HFF-Myc (cell line): ENCODE results near the gene NLN.

ENCODE experiments used
- DNase-seq: peaks from one replicate; pipeline ENCODE4 v3.0.0-alpha.2; 2011; ENCODE audit warnings: low read depth; ENCODE audit errors: extremely low read depth
- H3K4me3 ChIP-seq: replicated peaks from 2 replicates; pipeline ENCODE4 v1.5.1; 2011; ENCODE audit warnings: low read depth, mild to moderate bottlenecking, control low read depth, low read length
- CTCF ChIP-seq: IDR thresholded peaks from 2 replicates; pipeline ENCODE4 v1.5.1; 2012; ENCODE audit warnings: mild to moderate bottlenecking, low read depth, low read length, control low read depth; ENCODE audit errors: missing control alignments

The NLN gene

GRCh38 chr5:65808251-65808741, 86.3 kb downstream of the NLN start:
- no peak for DNase-seq
- no peak overlapping the region for H3K4me3 ChIP-seq
- no peak for TF ChIP-seq CTCF

GRCh38 chr5:65808818-65809217, 86.8 kb downstream of the NLN start:
- H3K4me3 ChIP-seq: no peak overlapping the region
- no peak for DNase-seq
- no peak for TF ChIP-seq CTCF

GRCh38 chr5:65809817-65810531, 88.0 kb downstream of the NLN start:
- no peak for DNase-seq
- no peak overlapping the region for H3K4me3 ChIP-seq
- no peak for TF ChIP-seq CTCF

GRCh38 chr5:65811004-65811403, 89.0 kb downstream of the NLN start:
- H3K4me3 ChIP-seq: no peak overlapping the region
- no peak for TF ChIP-seq CTCF
- no peak for DNase-seq

GRCh38 chr5:65811885-65812284, 89.9 kb downstream of the NLN start:
- DNase-seq: no peak
- TF ChIP-seq CTCF: no peak
- no peak overlapping the region for H3K4me3 ChIP-seq

GRCh38 chr5:65812648-65813047, 90.6 kb downstream of the NLN start:
- TF ChIP-seq CTCF: no peak
- no peak overlapping the region for H3K4me3 ChIP-seq
- no peak for DNase-seq

GRCh38 chr5:65813174-65813573, 91.2 kb downstream of the NLN start:
- no peak for DNase-seq
- no peak overlapping the region for H3K4me3 ChIP-seq

More at GRCh38 chr5:65813174-65813573, 91.2 kb downstream of the NLN start:
- TF ChIP-seq CTCF: no peak
